ENCODE data around the gene CCR9.

CCR9 gene

GRCh38 chr3:45947361-45947760, 61.0 kb downstream of the CCR9 start:
- no peak overlapping the region for H3K4me3 ChIP-seq
- TF ChIP-seq CTCF (IDR thresholded peaks at IDR 0.05) = no peak
- no peak for DNase-seq (ENCODE audit: low spot score)

GRCh38 chr3:45948311-45948781, 62.0 kb downstream of the CCR9 start:
- Histone ChIP-seq H3K27ac (peak overlapping the region in 1 of 2 donors; percentile 54), H3K4me3 (no peak overlapping the region)
- TF ChIP-seq CTCF (IDR thresholded peaks at IDR 0.05) = no peak
- no peak for DNase-seq (ENCODE audit: low spot score)

More at GRCh38 chr3:45947361-45947760, 61.0 kb downstream of the CCR9 start:
- H3K27ac ChIP-seq = peak overlapping the region in 1 of 2 donors; percentile 54

GRCh38 chr3:45948881-45949280, 62.5 kb downstream of the CCR9 start:
- no peak for TF ChIP-seq CTCF (IDR thresholded peaks at IDR 0.05)
- peak; percentile 46 for DNase-seq (ENCODE audit: low spot score)
- H3K4me3 ChIP-seq = no peak overlapping the region
- H3K27ac ChIP-seq = peak overlapping the region in 1 of 2 donors; percentile 54

- Histone ChIP-seq H3K27ac (peak overlapping the region in 1 of 2 donors; percentile 54), H3K4me3 (no peak overlapping the region)
- DNase-seq (ENCODE audit: low spot score) = peak; percentile 55
- no peak for TF ChIP-seq CTCF (IDR thresholded peaks at IDR 0.05)
Measured at GRCh38 chr3:45949432-45949831, 63.1 kb downstream of the CCR9 start.

GRCh38 chr3:45950131-45950530, 63.8 kb downstream of the CCR9 start:
- Histone ChIP-seq H3K4me3 (no peak overlapping the region), H3K27ac (peak overlapping the region in 1 of 2 donors; percentile 61)
- DNase-seq (ENCODE audit: low spot score) = no peak
- TF ChIP-seq CTCF (IDR thresholded peaks at IDR 0.05) = no peak

- TF ChIP-seq CTCF (IDR thresholded peaks at IDR 0.05) = no peak
- no peak for DNase-seq (ENCODE audit: low spot score)
- peak overlapping the region in 1 of 2 donors; percentile 61 for H3K27ac ChIP-seq
- H3K4me3 ChIP-seq = no peak overlapping the region
Measured at GRCh38 chr3:45950686-45951600, 64.6 kb downstream of the CCR9 start.

GRCh38 chr3:45951946-45952345, 65.6 kb downstream of the CCR9 start:
- Histone ChIP-seq H3K27ac (peak overlapping the region in 1 of 2 donors; percentile 13), H3K4me3 (no peak overlapping the region)
- DNase-seq (ENCODE audit: low spot score) = no peak
- no peak for TF ChIP-seq CTCF (IDR thresholded peaks at IDR 0.05)

All from coronary artery (tissue), 2 donors.